ENCODE measurements around the gene CAMK2B. TPM values are rescaled to one million over a fixed set of nuclear protein-coding genes. Genes with fewer than 3 reads are reported as not detected.

Gene CAMK2B
- total and polyA plus RNA-seq, 2 of the 13 experiments (the other 11 are each of a cell fraction or from before 2014, with no cell fraction given), result 0.27 to 0.48 TPM

- ChIA-PET CTCF (ENCODE audit: low intra/inter-chr PET ratio, low total read pairs) (no interaction called here), POLR2A (no interaction called here)
- Histone ChIP-seq H3K9ac (ENCODE audit: insufficient read depth, low read depth, low read length) (no peak overlapping the region), H3K4me1 (ENCODE audit: insufficient read depth, low read length) (peaks cover 9% of the 10 kb centered on the region; the same call in 1 of the 2 replicates), H3K36me3 (replicated peaks in 1 of 2; ENCODE audit: control insufficient read depth in 1 of 2, insufficient read depth in 2 of 2, low read length in 2 of 2) (no peaks in the 10 kb centered on the region), H3K27me3 (ENCODE audit: control insufficient read depth in 1 of 2, insufficient read depth in 2 of 2, low read length in 2 of 2) (peaks cover 7 to 69% of the 10 kb centered on the region in 2 experiments), H3K4me2 (ENCODE audit: low read depth, low read length) (no peak overlapping the region), H3K27ac (ENCODE audit: extremely low read length, insufficient read depth, low read length) (no peak overlapping the region), H3K79me2 (ENCODE audit: insufficient read depth, low read length) (no peaks in the 10 kb centered on the region), H3K9me3 (ENCODE audit: low read length) (no peaks in the 10 kb centered on the region), H4K20me1 (ENCODE audit: insufficient read depth, low read length) (peaks cover 2% of the 10 kb centered on the region; the same call in 1 of the 2 replicates), H3K4me3 (replicated peaks in 1 of 3; ENCODE audit: insufficient read depth in 1 of 3, low read depth in 2 of 3, low read length in 3 of 3) (no peak overlapping the region), H2AFZ (ENCODE audit: low read length) (no peak overlapping the region)
- WGBS (ENCODE audit: low lambda C conversion rate), result 32% methylated on average over 20 of the region's 24 CpGs
- intact Hi-C loops (cut with micrococcal nuclease; ENCODE audit: unreplicated experiment), result no loop called here
- FAIRE-seq (no peak), ATAC-seq (no peak), DNase-seq (ENCODE audit: low spot score) (no peak)
- in situ Hi-C loops (cut with HindIII; ENCODE audit: extremely low pct_ligation_motif_present, low pct_unique_long_range_greater_than_20kb), result no loop called here
- BruUV-seq (replicated peaks), result no TSS peak
- no peak for TF ChIP-seq E2F2 (CRISPR knock-in tag; IDR thresholded peaks at IDR 0.05; ENCODE audit: borderline replicate concordance)
- no peak for TF ChIP-seq ZMAT3 (CRISPR knock-in tag; conservative IDR thresholded peaks at IDR 0.05)
- TF ChIP-seq ZNF143 (CRISPR knock-in tag; IDR thresholded peaks at IDR 0.05), result no peak
- TF ChIP-seq ZFP90 (CRISPR knock-in tag; IDR thresholded peaks at IDR 0.05; ENCODE audit: borderline replicate concordance), result no peak
- no peak for TF ChIP-seq ISL2 (CRISPR knock-in tag; IDR thresholded peaks at IDR 0.05)
- TF ChIP-seq KLF15 (CRISPR knock-in tag; IDR thresholded peaks at IDR 0.05; ENCODE audit: borderline replicate concordance), result no peak
- TF ChIP-seq FIP1L1 (IDR thresholded peaks at IDR 0.05; ENCODE audit: borderline replicate concordance, insufficient read depth, low read depth, low read length), result no peak
Measured at GRCh38 chr7:44285561-44285960, 39.8 kb downstream of the CAMK2B start.
